Gastroesophageal sphincter (tissue), 4 donors: ENCODE measurements around the gene SCG3. TPM values are rescaled to one million over a fixed set of nuclear protein-coding genes. Genes with fewer than 3 reads are reported as not detected.
A peak's percentile ranks its signal among the peaks of the same experiment; 100 is the strongest.

Experiments used
- ATAC-seq: fragments of 150-250 bp; one replicate; pipeline ENCODE4 v1.9.1; 2016; ENCODE audit warnings: mild to moderate bottlenecking, moderate library complexity
- H3K27ac ChIP-seq, 4 donors: fragments of 200-600 bp; sonication (generic) in 3 of 4; 1 replicate in 3 of 4; 2 replicates in 1 of 4; pipeline ENCODE4 v1.5.1; 2016 to 2019
- H3K27me3 ChIP-seq: fragments of 200-600 bp; sonication (generic); one replicate; pipeline ENCODE4 v1.5.1; 2019
- H3K36me3 ChIP-seq, 2 donors: fragments of 200-600 bp; sonication (generic); one replicate each; pipeline ENCODE4 v1.5.1; 2019; ENCODE audit warnings: control low read depth in 1 of 2
- H3K4me1 ChIP-seq, 3 donors: fragments of 200-600 bp; sonication (generic); 1 replicate in 2 of 3; 2 replicates in 1 of 3; pipeline ENCODE4 v1.5.1; 2016 to 2019; ENCODE audit warnings: control low read depth in 2 of 3
- H3K4me3 ChIP-seq, 2 donors: fragments of 200-600 bp; sonication (generic); one replicate each; pipeline ENCODE4 v1.5.1; 2019; ENCODE audit warnings: mild to moderate bottlenecking in 1 of 2, moderate library complexity in 1 of 2
- H3K9me3 ChIP-seq, 3 donors: fragments of 200-600 bp; sonication (generic); one replicate each; pipeline ENCODE4 v1.5.1; 2017 to 2019; ENCODE audit warnings: control low read depth in 2 of 3
- CTCF ChIP-seq, 4 experiments: fragments of 200-600 bp in 2 of 4; fragments of 450-650 bp in 2 of 4; sonication (generic) in 1 of 4; IDR thresholded peaks; one replicate each; pipeline ENCODE4 v1.5.1; 2017 to 2019; ENCODE audit warnings: antibody characterized with exemption in 4 of 4, mild to moderate bottlenecking in 2 of 4, moderate library complexity in 2 of 4
- EP300 ChIP-seq: sonication (generic); formaldehyde crosslinking; IDR thresholded peaks from one replicate; pipeline ENCODE4 v1.6.1; 2017; ENCODE audit warnings: antibody characterized with exemption, mild to moderate bottlenecking
- POLR2A ChIP-seq, 2 donors: fragments of 450-650 bp; IDR thresholded peaks; one replicate each; pipeline ENCODE4 v1.6.1; 2017; ENCODE audit warnings: antibody characterized with exemption in 2 of 2, mild to moderate bottlenecking in 2 of 2, moderate library complexity in 1 of 2
- POLR2AphosphoS5 ChIP-seq: sonication (generic); formaldehyde crosslinking; IDR thresholded peaks from one replicate; pipeline ENCODE4 v1.6.1; 2017; ENCODE audit warnings: antibody characterized with exemption
- WGBS, 2 donors: methylation state at CpG; one replicate each; pipeline ENCODE4 v1.1.5; 2018; ENCODE audit warnings: low coverage in 1 of 2; 5-methylcytosine and 5-hydroxymethylcytosine counted together
- total RNA-seq, 4 donors: library from RNA; depleted of rRNA; stranded (reverse); fragments of >200 nt; gene quantifications; one replicate each; pipeline ENCODE4 v1.1.0, GENCODE V29; 2016

The SCG3 gene
- total RNA-seq, 4 donors from 2014 or later: 0.31 to 0.54 (median 0.54) TPM; not detected in 1

- TF ChIP-seq EP300: no peak
- no peak for TF ChIP-seq POLR2A (IDR thresholded peaks at IDR 0.05)
- TF ChIP-seq CTCF (IDR thresholded peaks at IDR 0.05): no peak
- no peak for ATAC-seq
- WGBS, 2 donors: 40 to 44% methylated on average over 5 of the region's 5 CpGs
- H3K4me3 ChIP-seq: no peak overlapping the region
- H3K4me1 ChIP-seq: peaks cover 0 to 6% (median 0%) of the 10 kb centered on the region in 3 donors
- H3K27ac ChIP-seq: peak overlapping the region in 3 of 4 donors; percentile 35 to 43 (median 37)
- no peaks in the 10 kb centered on the region for H3K27me3 ChIP-seq
- no peaks in the 10 kb centered on the region for H3K9me3 ChIP-seq
- no peaks in the 10 kb centered on the region for H3K36me3 ChIP-seq
Measured at GRCh38 chr15:51708013-51708412, 26.7 kb downstream of the SCG3 start.

- H3K27ac ChIP-seq: no peak overlapping the region
Measured at GRCh38 chr15:51709031-51709430, 27.7 kb downstream of the SCG3 start.

GRCh38 chr15:51714162-51714561, 32.9 kb downstream of the SCG3 start:
- ATAC-seq: no peak
- Histone ChIP-seq H3K4me1 (no peaks in the 10 kb centered on the region), H3K36me3 (no peaks in the 10 kb centered on the region), H3K27me3 (no peaks in the 10 kb centered on the region), H3K27ac (no peak overlapping the region), H3K4me3 (no peak overlapping the region), H3K9me3 (no peaks in the 10 kb centered on the region)
- TF ChIP-seq CTCF (IDR thresholded peaks at IDR 0.05) (no peak), EP300 (no peak), POLR2AphosphoS5 (no peak), POLR2A (IDR thresholded peaks at IDR 0.05) (no peak)
- WGBS, 2 donors: 63% methylated on average over 1 of the region's 1 CpG; no CpG with 5 or more reads in 1 of the 2 donors

More at GRCh38 chr15:51709031-51709430, 27.7 kb downstream of the SCG3 start:
- Histone ChIP-seq H3K27me3 (no peaks in the 10 kb centered on the region), H3K4me3 (no peak overlapping the region), H3K9me3 (no peaks in the 10 kb centered on the region), H3K4me1 (peaks cover 0 to 6% (median 0%) of the 10 kb centered on the region in 3 donors), H3K36me3 (no peaks in the 10 kb centered on the region)
- WGBS, 2 donors: 78 to 90% methylated on average over 4 to 5 of the region's 5 CpGs
- no peak for TF ChIP-seq POLR2A (IDR thresholded peaks at IDR 0.05)
- TF ChIP-seq POLR2AphosphoS5: no peak
- no peak for TF ChIP-seq CTCF (IDR thresholded peaks at IDR 0.05)
- TF ChIP-seq EP300: no peak
- no peak for ATAC-seq

- Histone ChIP-seq H3K9me3 (no peaks in the 10 kb centered on the region), H3K36me3 (peaks cover 0 to 3% of the 10 kb centered on the region in 2 donors), H3K27ac (no peak overlapping the region), H3K4me1 (no peaks in the 10 kb centered on the region), H3K4me3 (no peak overlapping the region), H3K27me3 (no peaks in the 10 kb centered on the region)
- WGBS, 2 donors: 100% methylated on average over 1 of the region's 1 CpG; no CpG with 5 or more reads in 1 of the 2 donors
- no peak for ATAC-seq
- TF ChIP-seq CTCF (IDR thresholded peaks at IDR 0.05) (no peak), POLR2AphosphoS5 (no peak), EP300 (no peak), POLR2A (IDR thresholded peaks at IDR 0.05) (no peak)
Measured at GRCh38 chr15:51714911-51715310, 33.6 kb downstream of the SCG3 start.

- TF ChIP-seq POLR2AphosphoS5 (no peak), CTCF (IDR thresholded peaks at IDR 0.05) (no peak), POLR2A (IDR thresholded peaks at IDR 0.05) (no peak), EP300 (no peak)
- H3K36me3 ChIP-seq: peaks cover 0 to 29% of the 10 kb centered on the region in 2 donors
- ATAC-seq: no peak
- H3K4me1 ChIP-seq: peaks cover 0 to 7% (median 0%) of the 10 kb centered on the region in 3 donors
- WGBS, 2 donors: 44 to 45% methylated on average over 2 to 4 of the region's 4 CpGs
- no peaks in the 10 kb centered on the region for H3K9me3 ChIP-seq
- H3K4me3 ChIP-seq: no peak overlapping the region
- H3K27ac ChIP-seq: no peak overlapping the region
- no peaks in the 10 kb centered on the region for H3K27me3 ChIP-seq
Measured at GRCh38 chr15:51718219-51718618, 36.9 kb downstream of the SCG3 start.
